Cardiac septum (tissue), 1 donor: ENCODE measurements around the gene FAM20A. TPM values are rescaled to one million over a fixed set of nuclear protein-coding genes. Genes with fewer than 3 reads are reported as not detected.
"Not testable (repeated sequence)": the region's sequence is repeated elsewhere in the genome, so short reads cannot be mapped to it uniquely, and the experiment has no call there.

ENCODE experiments used
- DNase-seq: peaks from one replicate; pipeline ENCODE4 v3.0.0-alpha.2; 2020; ENCODE audit warnings: low spot score
- intact Hi-C: fragments of 100-400 bp; cut with DNase I; formaldehyde crosslinking; loops from one replicate; pipeline ENCODE4 v1.14.0; 2022
- total RNA-seq: library from RNA; stranded (reverse); fragmentation: NEBNext Ultra II Directional; extraction: Animal tissue kit (Norgen Biotek cat#: 25700); gene quantifications from one replicate; pipeline ENCODE4 v1.2.1, GENCODE V29; 2021
- donor health status: DM: no; HTN: no; CAD: no.

Gene FAM20A
- total RNA-seq, 1 donor from 2014 or later = 14.7 TPM

- intact Hi-C loops = no loop called here
- no peak for DNase-seq
Measured at GRCh38 chr17:68595986-68596385, 5.2 kb downstream of the FAM20A start.

GRCh38 chr17:68595496-68595895, 5.7 kb downstream of the FAM20A start:
- intact Hi-C loops = no loop called here
- DNase-seq = no peak

- intact Hi-C loops = no loop called here
- no peak for DNase-seq
Measured at GRCh38 chr17:68594552-68594951, 6.6 kb downstream of the FAM20A start.

- intact Hi-C loops = no loop called here
- DNase-seq = no peak
Measured at GRCh38 chr17:68592682-68593641, 8.2 kb downstream of the FAM20A start.

- DNase-seq = no peak
- intact Hi-C loops = no loop called here
Measured at GRCh38 chr17:68592009-68592408, 9.2 kb downstream of the FAM20A start.

- no peak for DNase-seq
- intact Hi-C loops = no loop called here
Measured at GRCh38 chr17:68591583-68591982, 9.6 kb downstream of the FAM20A start.

GRCh38 chr17:68589086-68589485, 12.1 kb downstream of the FAM20A start:
- intact Hi-C loops = no loop called here

GRCh38 chr17:68588362-68588761, 12.8 kb downstream of the FAM20A start:
- DNase-seq = no peak
- intact Hi-C loops = no loop called here

More at GRCh38 chr17:68589086-68589485, 12.1 kb downstream of the FAM20A start:
- no peak for DNase-seq

GRCh38 chr17:68587847-68588246, 13.3 kb downstream of the FAM20A start:
- intact Hi-C loops = no loop called here

GRCh38 chr17:68587026-68587425, 14.1 kb downstream of the FAM20A start:
- DNase-seq = no peak
- intact Hi-C loops = no loop called here

More at GRCh38 chr17:68587847-68588246, 13.3 kb downstream of the FAM20A start:
- no peak for DNase-seq

- intact Hi-C loops = no loop called here
- DNase-seq = no peak
Measured at GRCh38 chr17:68585643-68586042, 15.5 kb downstream of the FAM20A start.

GRCh38 chr17:68584581-68585303, 16.4 kb downstream of the FAM20A start:
- no peak for DNase-seq
- intact Hi-C loops = no loop called here

GRCh38 chr17:68582867-68583266, 18.3 kb downstream of the FAM20A start:
- DNase-seq, intact Hi-C loops: not testable (repeated sequence)

GRCh38 chr17:68581863-68582645, 19.1 kb downstream of the FAM20A start:
- intact Hi-C loops = no loop called here
- DNase-seq = no peak

- no peak for DNase-seq
Measured at GRCh38 chr17:68580236-68580770, 20.9 kb downstream of the FAM20A start.

GRCh38 chr17:68579194-68579927, 21.8 kb downstream of the FAM20A start:
- intact Hi-C loops = loop anchor here (10.0 kb wide), 1 partner anchor 105 kb away; no protein-coding TSS in a partner anchor

More at GRCh38 chr17:68580236-68580770, 20.9 kb downstream of the FAM20A start:
- intact Hi-C loops = no loop called here

GRCh38 chr17:68578236-68578635, 22.9 kb downstream of the FAM20A start:
- DNase-seq = no peak
- intact Hi-C loops = loop anchor here (10.0 kb wide), 1 partner anchor 107 kb away; no protein-coding TSS in a partner anchor

More at GRCh38 chr17:68579194-68579927, 21.8 kb downstream of the FAM20A start:
- DNase-seq = no peak

- intact Hi-C loops = loop anchor here (10.0 kb wide), 1 partner anchor 107 kb away; no protein-coding TSS in a partner anchor
- no peak for DNase-seq
Measured at GRCh38 chr17:68577497-68577821, 23.7 kb downstream of the FAM20A start.
